MM.1S (cell line): ENCODE data around the gene ATAD1.

ENCODE experiments used
- DNase-seq: peaks from one replicate; pipeline ENCODE4 v3.0.0-alpha.2; 2015
- H2AFZ ChIP-seq: fragments of 300-600 bp; sonication (generic); 2 replicates; pipeline ENCODE4 v1.6.0; 2016; ENCODE audit warnings: antibody characterized with exemption, low read length
- H3F3A ChIP-seq: fragments of 300-600 bp; sonication (generic); 2 replicates; pipeline ENCODE4 v1.6.1; 2016; ENCODE audit warnings: mild to moderate bottlenecking, antibody characterized with exemption, low read length, moderate library complexity, mixed read lengths; ENCODE audit not compliant: insufficient read depth
- H3K27ac ChIP-seq: fragments of 300-600 bp; sonication (generic); 2 replicates; pipeline ENCODE4 v1.5.1; 2016; ENCODE audit warnings: mild to moderate bottlenecking, low read length
- H3K27me3 ChIP-seq: fragments of 300-600 bp; sonication (generic); replicated peaks from 2 replicates; pipeline ENCODE4 v1.6.0; 2016; ENCODE audit warnings: low read length; ENCODE audit not compliant: insufficient read depth
- H3K36me3 ChIP-seq: fragments of 300-600 bp; sonication (generic); replicated peaks from 2 replicates; pipeline ENCODE4 v1.6.1; 2016; ENCODE audit warnings: mild to moderate bottlenecking, low read length, mixed read lengths; ENCODE audit not compliant: insufficient read depth
- H3K4me1 ChIP-seq: fragments of 300-600 bp; sonication (generic); 2 replicates; pipeline ENCODE4 v1.6.1; 2016; ENCODE audit warnings: low read length, mixed read lengths
- H3K4me2 ChIP-seq: fragments of 300-600 bp; sonication (generic); 2 replicates; pipeline ENCODE4 v1.6.0; 2016; ENCODE audit warnings: low read depth, low read length
- H3K4me3 ChIP-seq: fragments of 300-600 bp; sonication (generic); 2 replicates; pipeline ENCODE4 v1.5.1; 2016; ENCODE audit warnings: low read length, mixed read lengths
- H3K79me2 ChIP-seq: fragments of 300-600 bp; sonication (generic); 2 replicates; pipeline ENCODE4 v1.6.1; 2016; ENCODE audit warnings: mixed run types, low read length, mixed read lengths
- H3K9ac ChIP-seq: fragments of 300-600 bp; sonication (generic); 2 replicates; pipeline ENCODE4 v1.6.1; 2016; ENCODE audit warnings: low read length, mixed read lengths
- H3K9me2 ChIP-seq: fragments of 300-600 bp; sonication (generic); replicated peaks from 2 replicates; pipeline ENCODE4 v1.6.1; 2016; ENCODE audit warnings: mild to moderate bottlenecking, low read length, mixed read lengths; ENCODE audit not compliant: insufficient read depth
- H3K9me3 ChIP-seq: fragments of 300-600 bp; sonication (generic); replicated peaks from 2 replicates; pipeline ENCODE4 v1.6.1; 2016; ENCODE audit warnings: mild to moderate bottlenecking, low read length, mixed read lengths; ENCODE audit not compliant: insufficient read depth
- H4K20me1 ChIP-seq: fragments of 300-600 bp; sonication (generic); 2 replicates; pipeline ENCODE4 v1.6.1; 2016; ENCODE audit warnings: mild to moderate bottlenecking, low read length, moderate library complexity, mixed read lengths; ENCODE audit not compliant: insufficient read depth
- CTCF ChIP-seq: fragments of 300-600 bp; sonication (generic); IDR thresholded peaks from 2 replicates; pipeline ENCODE4 v1.5.1; 2016; ENCODE audit warnings: antibody characterized with exemption, low read length, mixed read lengths
- EZH2 ChIP-seq: fragments of 300-600 bp; sonication (generic); optimal IDR thresholded peaks from 2 replicates; pipeline ENCODE3; 2017; ENCODE audit warnings: low read depth, mild to moderate bottlenecking, antibody characterized with exemption, low read length, mixed read lengths
- EZH2phosphoT487 ChIP-seq: fragments of 300-600 bp; sonication (generic); IDR thresholded peaks from 2 replicates; pipeline ENCODE4 v1.6.1; 2018; ENCODE audit warnings: antibody characterized with exemption, low read length

Gene ATAD1

GRCh38 chr10:87799860-87800259, 18.2 kb downstream of the ATAD1 start:
- Histone ChIP-seq H3K27ac (no peak overlapping the region), H3K9me2 (no peaks in the 10 kb centered on the region), H3K4me3 (no peak overlapping the region), H3K9me3 (no peaks in the 10 kb centered on the region), H2AFZ (no peak overlapping the region), H3K4me1 (no peaks in the 10 kb centered on the region), H3K36me3 (no peaks in the 10 kb centered on the region), H3K4me2 (no peak overlapping the region), H4K20me1 (no peaks in the 10 kb centered on the region), H3K27me3 (no peaks in the 10 kb centered on the region), H3K79me2 (peaks cover 74% of the 10 kb centered on the region), H3F3A (no peaks in the 10 kb centered on the region), H3K9ac (no peak overlapping the region)
- TF ChIP-seq EZH2 (no peak), EZH2phosphoT487 (no peak), CTCF (no peak)
- DNase-seq, result no peak

DNA sequence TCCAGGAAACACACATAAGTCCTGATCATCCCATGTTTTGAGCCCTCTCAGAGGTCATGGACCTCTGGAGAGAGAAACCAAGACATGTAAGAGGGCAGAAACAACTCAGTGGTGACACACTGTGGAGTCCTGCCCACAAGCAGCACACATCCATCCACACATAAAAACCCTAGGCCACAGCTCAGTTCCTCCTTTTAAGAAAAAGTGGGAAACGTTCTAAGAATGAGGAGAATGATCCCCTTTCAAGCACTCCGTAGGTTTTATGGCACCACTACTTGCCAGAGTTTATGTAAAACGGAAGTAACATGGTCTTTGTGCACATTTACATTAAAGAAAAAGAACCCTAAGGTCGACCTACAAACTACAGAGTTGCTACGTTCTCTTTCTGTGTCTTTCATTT, 19.9 kb downstream of the ATAD1 start:
- H3K27me3 ChIP-seq, result no peaks in the 10 kb centered on the region
- no peaks in the 10 kb centered on the region for H3K9me3 ChIP-seq
- H3K27ac ChIP-seq, result no peak overlapping the region
- H3F3A ChIP-seq, result no peaks in the 10 kb centered on the region
- no peak for DNase-seq
- H2AFZ ChIP-seq, result no peak overlapping the region
- no peaks in the 10 kb centered on the region for H3K4me1 ChIP-seq
- H3K9ac ChIP-seq, result no peak overlapping the region
- H3K79me2 ChIP-seq, result peaks cover 75% of the 10 kb centered on the region
- TF ChIP-seq EZH2, result no peak
- no peak for TF ChIP-seq CTCF
- TF ChIP-seq EZH2phosphoT487, result no peak
- no peaks in the 10 kb centered on the region for H3K9me2 ChIP-seq
- H3K4me2 ChIP-seq, result no peak overlapping the region
- no peak overlapping the region for H3K4me3 ChIP-seq
- no peaks in the 10 kb centered on the region for H4K20me1 ChIP-seq
- H3K36me3 ChIP-seq, result no peaks in the 10 kb centered on the region

DNA sequence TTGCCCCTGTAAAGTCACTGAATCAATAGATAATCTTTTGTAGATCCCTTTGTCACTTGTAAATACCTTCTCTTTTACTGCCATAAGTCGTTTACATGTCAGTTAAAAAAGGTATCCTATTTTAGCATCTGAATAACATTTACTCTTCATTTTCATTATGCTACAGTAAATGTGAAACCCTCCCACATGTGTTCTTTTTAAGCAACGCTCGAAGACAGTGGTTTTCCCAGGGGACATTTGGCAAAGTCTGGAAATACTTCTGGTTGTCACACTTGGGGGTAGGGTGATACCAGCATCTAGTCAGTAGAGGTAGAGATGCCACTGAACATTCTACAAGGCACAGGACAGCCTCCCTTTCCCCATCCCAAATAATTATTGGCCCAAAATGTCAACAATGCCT, 23.7 kb downstream of the ATAD1 start:
- Histone ChIP-seq H3K27ac (no peak overlapping the region), H3K9ac (no peak overlapping the region), H3K36me3 (no peaks in the 10 kb centered on the region; the same call in 1 of the 2 replicates)

More for the DNA sequence above, 23.7 kb downstream of the ATAD1 start:
- H3K27me3 ChIP-seq, result no peaks in the 10 kb centered on the region
- no peaks in the 10 kb centered on the region for H3K4me1 ChIP-seq
- H3K4me2 ChIP-seq, result no peak overlapping the region
- H3K9me3 ChIP-seq, result no peaks in the 10 kb centered on the region
- no peaks in the 10 kb centered on the region for H3K9me2 ChIP-seq
- no peak overlapping the region for H3K4me3 ChIP-seq
- no peaks in the 10 kb centered on the region for H3F3A ChIP-seq
- H3K79me2 ChIP-seq, result peaks cover 66% of the 10 kb centered on the region
- no peak for TF ChIP-seq CTCF
- TF ChIP-seq EZH2, result no peak
- no peak for TF ChIP-seq EZH2phosphoT487
- no peaks in the 10 kb centered on the region for H4K20me1 ChIP-seq
- no peak overlapping the region for H2AFZ ChIP-seq
- no peak for DNase-seq
